Right kidney (tissue), 1 donor: Measurements from ENCODE around the gene IL13RA1.
"Not testable (repeated sequence)": the region's sequence is repeated elsewhere in the genome, so short reads cannot be mapped to it uniquely, and the experiment has no call there.

Experiments
- DNase-seq: peaks from one replicate; pipeline ENCODE4 v3.0.0-alpha.2; 2016

Gene IL13RA1

DNA sequence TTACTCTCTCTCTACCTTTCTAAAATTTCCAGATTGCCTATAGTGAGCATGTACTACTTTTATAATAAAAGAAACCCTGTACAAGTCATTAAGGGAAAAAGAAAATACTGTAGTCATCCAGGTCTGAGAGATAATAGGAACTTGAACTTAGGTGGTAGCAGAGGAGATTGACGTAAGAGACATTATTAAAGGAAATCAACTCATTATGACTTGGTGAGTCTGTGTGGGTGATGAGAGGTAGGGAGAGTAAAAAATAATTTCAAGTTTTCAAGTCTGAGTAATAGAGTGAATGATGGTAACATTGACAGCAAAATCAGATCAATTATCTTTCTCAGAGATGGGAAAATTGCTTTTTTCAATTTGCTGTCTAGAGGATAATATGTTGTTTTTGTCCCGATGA, 52.2 kb downstream of the IL13RA1 start:
- no peak for DNase-seq

DNA sequence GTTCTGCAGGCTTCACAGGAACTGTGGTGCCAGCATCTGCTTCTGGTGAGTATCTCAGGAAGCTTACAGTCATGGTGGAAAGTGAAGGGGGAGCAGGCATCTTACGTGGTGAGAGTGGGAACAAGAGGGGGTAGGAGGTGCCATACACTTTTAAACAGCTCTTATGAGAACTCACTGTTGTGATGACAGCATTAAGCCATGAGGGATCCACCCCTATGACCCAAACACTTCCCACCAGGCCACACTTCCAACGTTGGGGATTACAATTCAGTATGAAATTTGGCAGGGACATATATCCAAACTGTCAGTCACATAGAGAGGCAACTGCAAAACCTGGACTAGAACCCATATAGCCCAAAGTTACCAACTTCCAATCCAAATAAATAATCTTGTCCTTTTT, 53.1 kb downstream of the IL13RA1 start:
- no peak for DNase-seq

DNA sequence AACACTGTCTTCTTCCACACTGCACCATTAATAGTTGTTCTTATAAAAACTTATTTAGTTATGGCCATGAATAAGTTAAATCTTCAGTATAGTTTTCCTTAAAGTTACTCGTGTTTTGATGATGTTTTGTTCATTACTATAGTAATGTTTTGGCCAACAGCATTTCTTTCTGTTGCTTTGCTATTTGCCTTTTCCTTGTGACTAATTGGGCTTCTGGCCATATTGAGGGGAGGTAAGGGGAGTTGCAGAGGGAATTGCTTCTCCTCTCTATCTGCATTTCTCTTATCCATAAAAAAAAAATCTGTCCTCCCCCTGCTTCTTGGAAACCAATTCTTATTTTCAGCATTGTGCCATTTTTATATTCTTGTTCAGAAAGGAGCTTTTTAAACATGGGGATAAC, 53.5 kb downstream of the IL13RA1 start:
- DNase-seq, result no peak

DNA sequence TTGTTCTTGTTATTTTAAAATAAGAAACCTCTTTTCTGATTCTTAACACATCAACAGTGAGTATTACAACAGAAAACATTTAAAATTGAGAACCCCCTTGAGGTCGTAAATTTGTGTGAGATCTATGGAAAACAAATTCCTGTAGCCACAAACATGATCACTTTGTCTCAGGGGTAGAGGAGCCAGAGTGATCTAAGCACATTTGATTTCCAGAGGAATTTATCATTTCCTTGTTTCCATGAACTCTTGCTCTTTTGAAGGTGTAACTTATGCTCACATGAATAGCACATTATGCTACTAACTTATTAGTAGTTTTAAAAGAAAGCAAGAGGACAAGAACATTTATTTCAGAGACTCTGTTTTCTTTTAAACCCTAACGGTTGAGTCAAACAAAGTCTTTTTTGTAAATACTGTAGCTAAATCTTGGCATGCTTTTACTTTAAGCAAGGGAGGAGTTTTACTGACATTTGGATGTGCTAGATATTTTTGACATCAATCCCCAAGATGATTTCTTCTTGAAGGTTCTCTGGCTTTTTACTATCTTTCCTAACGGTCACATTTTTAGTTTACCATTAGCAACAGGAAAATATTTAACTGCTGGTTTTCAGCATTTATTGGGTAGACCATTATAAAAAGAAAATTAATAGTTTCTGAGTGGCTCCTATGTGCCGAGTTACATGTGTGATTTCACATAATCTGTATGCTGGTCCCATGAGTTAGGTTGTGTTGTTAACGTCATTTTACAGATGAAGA, 68.3 kb downstream of the IL13RA1 start:
- DNase-seq, result no peak

DNA sequence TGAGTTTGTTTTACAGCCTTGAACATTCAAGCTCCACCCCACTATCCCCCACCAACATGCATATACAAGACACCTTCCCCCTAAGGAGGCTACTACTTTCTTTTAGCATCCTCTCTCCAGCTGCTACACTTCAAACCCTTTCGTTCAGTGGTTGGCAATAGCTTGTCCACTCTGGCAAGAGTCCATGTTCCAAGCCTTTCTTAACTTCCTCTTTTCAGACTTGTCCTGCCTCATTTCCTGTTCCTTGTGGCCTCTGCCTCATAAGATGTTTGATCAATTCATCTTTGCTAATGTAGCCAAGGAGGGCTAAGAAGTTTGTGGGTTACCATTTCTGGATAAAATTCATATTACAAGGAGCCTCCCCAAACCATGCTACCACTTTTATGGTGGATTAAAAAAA, 75.5 kb downstream of the IL13RA1 start:
- DNase-seq, result no peak

DNA sequence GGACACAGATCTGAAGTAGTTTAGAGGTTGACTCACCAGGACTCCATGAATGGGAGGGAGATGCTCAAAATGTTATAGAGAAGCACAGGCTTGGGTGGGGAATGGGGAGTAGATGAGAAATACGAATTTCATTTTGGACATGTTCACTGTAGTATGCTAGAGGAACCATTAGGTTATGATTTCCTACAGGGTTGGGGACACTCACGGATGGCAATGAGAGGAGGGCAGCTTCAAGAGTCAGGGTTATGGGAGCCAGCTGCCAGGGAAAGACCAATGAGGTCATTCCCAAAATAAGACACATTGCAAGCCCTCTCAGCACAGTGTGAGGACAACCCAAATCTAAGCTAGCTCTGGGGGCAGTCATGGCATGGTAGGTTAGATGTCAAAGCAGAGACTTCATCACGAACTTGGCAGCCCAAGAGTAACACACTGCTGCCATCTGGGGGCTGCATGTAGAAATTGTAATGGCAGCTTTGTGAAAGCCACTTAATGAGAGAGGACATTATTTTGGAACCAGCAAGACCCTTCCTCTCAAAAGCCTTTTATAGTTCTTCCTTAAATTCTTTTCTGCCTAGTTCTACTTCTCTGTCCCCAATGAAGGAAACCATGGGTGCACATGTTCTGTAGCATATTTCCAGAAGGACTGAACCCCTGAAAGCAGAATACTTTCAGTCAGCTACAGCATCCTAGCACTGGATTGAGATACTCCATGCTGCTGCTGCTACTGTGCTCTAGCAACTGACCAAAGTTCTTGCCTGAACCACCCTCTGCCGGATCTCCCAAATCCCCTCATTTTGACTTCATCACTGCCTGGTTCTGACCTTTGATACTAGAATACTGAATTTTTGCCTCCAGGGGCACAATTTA, 80.0 kb downstream of the IL13RA1 start:
- DNase-seq, result no peak

DNA sequence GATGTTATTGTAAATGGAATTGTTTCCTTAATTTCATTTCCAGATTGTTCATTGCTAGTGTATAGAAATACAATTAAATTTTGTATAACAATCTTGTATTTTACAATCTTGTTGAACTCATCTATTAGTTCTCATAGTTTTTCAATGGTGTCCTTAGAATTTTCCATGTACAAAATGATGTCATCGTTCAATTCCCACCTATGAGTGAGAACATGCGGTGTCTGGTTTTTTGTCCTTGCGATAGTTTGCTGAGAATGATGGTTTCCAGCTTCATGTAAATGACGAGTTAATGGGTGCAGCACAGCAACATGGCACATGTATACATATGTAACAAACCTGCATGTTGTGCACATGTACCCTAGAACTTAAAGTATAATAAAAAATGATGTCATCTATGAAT, 89.9 kb downstream of the IL13RA1 start:
- not testable (repeated sequence) for DNase-seq

DNA sequence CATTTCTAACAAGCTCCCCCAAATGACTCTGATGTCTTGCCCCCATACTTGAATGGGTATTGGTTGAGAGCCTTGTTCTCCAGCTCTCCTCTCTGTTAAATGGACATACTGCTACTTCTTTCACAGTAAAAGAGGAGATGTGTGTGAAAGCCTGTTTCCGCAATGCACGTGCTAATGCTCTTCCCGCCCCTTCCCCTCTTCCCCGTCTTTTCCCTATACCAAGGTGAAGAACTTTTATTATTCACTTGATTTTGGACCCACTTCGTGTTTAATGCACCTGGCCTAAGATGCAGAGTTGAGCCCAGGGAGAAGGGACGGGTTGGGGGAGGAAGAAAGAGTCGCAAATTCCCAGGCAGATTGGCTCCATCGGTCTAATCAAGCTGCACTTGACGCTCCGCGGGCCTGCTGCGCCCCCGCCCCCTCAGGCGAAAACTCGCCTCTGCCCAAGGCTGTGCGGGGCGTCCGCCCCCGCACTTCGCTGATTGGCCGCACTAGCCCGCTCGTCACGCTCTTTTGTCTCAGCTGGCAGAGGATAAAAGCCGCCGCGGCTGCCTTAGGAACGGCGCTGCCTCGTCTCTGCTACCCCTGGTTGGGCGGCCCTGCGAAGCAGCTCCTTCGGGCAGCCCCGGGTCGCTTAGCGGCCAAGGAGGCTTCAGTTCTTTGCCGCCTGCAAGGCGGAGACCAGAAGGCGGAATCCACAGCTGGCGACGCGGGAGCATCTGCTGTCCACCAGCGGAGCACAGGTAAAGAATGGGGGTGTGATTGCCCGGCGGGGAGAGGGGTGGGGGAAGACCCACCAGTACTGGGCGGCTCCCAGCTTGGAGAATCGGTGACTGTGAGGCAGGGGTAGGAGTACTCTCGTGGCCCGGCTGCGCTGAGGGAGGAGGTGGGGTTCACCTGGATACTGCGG, 96.1 kb downstream of the IL13RA1 start, which contains the start of gene ZCCHC12:
TSS of gene ZCCHC12 (plus strand) at position 562 of the 910 bp plus-strand sequence. CDS start 1,421 bp downstream, outside the sequence.
- DNase-seq, result peak; percentile 52

DNA sequence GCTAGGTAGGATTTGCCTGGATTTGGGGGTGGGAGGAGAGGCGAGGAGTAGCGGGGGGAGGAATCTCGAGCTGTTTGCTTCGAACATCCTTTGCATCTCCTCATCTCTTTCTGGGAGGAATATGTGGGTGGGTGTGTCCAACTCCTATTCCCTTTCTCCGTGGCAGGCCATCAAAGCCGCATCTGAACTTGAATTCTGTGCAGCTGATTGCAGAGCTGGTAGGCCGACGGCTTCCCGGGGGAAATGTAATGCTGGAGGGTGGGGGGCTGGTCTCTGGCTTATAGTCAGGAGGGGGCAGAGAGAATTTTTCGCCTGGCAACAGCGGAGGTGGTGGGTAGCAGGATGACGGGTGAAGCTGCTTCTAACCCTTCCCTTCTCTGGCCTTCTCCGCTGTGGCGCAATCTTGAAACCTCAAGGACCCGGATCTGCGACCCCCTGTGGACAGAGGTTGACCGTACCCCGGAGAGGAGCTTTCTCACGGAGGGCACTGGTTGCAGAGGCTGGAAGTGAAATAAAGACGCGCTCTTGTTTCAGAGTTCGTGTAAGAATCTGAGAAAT, 96.8 kb downstream of the IL13RA1 start:
- DNase-seq, result peak; percentile 13

DNA sequence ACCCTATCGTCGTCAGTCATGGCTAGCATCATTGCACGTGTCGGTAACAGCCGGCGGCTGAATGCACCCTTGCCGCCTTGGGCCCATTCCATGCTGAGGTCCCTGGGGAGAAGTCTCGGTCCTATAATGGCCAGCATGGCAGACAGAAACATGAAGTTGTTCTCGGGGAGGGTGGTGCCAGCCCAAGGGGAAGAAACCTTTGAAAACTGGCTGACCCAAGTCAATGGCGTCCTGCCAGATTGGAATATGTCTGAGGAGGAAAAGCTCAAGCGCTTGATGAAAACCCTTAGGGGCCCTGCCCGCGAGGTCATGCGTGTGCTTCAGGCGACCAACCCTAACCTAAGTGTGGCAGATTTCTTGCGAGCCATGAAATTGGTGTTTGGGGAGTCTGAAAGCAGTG, 97.8 kb downstream of the IL13RA1 start:
- no peak for DNase-seq

DNA sequence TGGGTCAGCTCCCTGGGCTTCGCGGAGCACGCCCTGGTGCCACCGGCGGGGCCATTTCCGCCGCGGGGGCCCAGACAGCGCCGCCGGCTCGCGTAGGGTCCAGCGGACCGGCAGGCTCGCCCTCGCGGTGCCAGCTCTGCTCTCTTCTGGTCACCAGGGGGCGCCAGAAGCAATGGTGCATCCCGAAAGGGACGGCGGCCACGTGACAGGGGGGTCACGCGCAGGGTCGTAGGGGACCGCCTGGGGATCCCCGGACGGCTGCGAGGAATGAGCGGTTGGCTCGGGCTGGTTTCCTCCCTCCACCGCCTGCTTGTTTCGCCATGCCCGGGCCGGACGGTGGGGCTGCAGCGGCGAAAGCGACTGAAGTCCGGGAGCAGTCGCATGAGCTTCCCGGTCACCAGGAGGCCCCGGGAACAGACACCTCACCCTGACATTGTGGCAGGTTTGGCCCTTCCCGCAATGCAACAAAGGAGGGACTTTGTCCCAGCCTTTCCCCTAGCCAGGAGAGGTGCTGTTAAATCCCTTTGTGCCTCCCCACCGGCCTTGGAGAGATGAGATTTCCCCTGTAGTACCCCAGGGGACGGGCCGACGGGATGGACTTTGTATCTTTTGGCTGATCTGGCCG, 112.0 kb downstream of the IL13RA1 start:
- DNase-seq, result peak; percentile 75
